Right lobe of liver (tissue), 4 donors: ENCODE data around the gene PPP1R13L.

ENCODE experiments used
- POLR2A ChIP-seq: fragments of 450-650 bp; IDR thresholded peaks from one replicate; pipeline ENCODE4 v1.6.1; 2017; ENCODE audit warnings: antibody characterized with exemption, mild to moderate bottlenecking
- TF ChIP-seq, protein P1 (sequence below), 4 donors: fragments of 200-600 bp in 3 of 4; fragments of 450-650 bp in 1 of 4; IDR thresholded peaks; one replicate each; pipeline versions ENCODE4 v1.5.1 to v1.8.0; 2016 to 2022; ENCODE audit warnings: antibody characterized with exemption in 4 of 4, mild to moderate bottlenecking in 2 of 4
- donor health status: DM: no; HTN: no; CAD: no.
- donor health status: DM: no; HTN: no; CAD: no.
- donor health status: DM: no; HTN: yes; CAD: no.

DNA sequence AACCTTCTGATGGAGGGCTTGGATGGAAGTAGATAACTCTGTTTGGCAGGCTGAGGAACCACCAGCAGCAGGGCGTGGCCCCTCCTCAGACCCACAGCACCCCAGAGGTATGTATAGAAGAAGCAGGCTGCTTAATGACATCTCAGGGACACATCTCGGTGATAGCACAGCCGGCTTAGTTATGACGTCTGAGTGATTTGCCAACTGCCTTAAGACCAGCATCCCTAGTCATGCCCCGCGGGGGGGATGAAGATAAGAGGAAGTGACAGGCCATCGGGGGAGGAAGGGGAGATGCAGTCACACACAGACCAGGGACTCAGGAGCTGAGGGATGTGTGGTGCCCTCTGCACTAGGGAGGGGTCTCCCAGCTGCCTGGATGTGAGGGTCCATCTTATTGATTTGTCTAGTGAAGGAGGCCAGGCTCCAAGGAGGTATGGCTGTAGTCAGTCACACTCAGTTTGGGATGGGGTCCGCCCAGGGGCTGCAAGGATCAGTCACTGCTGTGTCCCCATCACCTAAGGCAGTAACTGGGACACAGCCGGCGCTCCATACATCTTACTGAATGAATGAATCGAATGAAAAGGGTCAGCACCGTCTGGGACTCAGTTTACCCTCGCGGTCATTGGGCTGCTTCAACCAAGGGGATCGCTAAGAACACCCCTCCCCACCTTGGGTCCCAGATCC is 38.1 kb upstream of the PPP1R13L start:
- TF ChIP-seq POLR2A, result no peak
- TF ChIP-seq, protein P1, sequence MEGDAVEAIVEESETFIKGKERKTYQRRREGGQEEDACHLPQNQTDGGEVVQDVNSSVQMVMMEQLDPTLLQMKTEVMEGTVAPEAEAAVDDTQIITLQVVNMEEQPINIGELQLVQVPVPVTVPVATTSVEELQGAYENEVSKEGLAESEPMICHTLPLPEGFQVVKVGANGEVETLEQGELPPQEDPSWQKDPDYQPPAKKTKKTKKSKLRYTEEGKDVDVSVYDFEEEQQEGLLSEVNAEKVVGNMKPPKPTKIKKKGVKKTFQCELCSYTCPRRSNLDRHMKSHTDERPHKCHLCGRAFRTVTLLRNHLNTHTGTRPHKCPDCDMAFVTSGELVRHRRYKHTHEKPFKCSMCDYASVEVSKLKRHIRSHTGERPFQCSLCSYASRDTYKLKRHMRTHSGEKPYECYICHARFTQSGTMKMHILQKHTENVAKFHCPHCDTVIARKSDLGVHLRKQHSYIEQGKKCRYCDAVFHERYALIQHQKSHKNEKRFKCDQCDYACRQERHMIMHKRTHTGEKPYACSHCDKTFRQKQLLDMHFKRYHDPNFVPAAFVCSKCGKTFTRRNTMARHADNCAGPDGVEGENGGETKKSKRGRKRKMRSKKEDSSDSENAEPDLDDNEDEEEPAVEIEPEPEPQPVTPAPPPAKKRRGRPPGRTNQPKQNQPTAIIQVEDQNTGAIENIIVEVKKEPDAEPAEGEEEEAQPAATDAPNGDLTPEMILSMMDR (IDR thresholded peaks at IDR 0.05), result no peak
